ENCODE results near the gene ESRRA. TPM values are rescaled to one million over a fixed set of nuclear protein-coding genes. Genes with fewer than 3 reads are reported as not detected.

Gene ESRRA
- total RNA-seq, 4 donors from 2014 or later = 151 to 460 (median 341) TPM

GRCh38 chr11:64275841-64276240 lies 29.5 kb upstream of the ESRRA start:
- no peak for DNase-seq
- H3K4me3 ChIP-seq = no peak overlapping the region
- no peak overlapping the region for H3K27ac ChIP-seq
- H3K9me3 ChIP-seq = no peaks in the 10 kb centered on the region
- no peaks in the 10 kb centered on the region for H3K27me3 ChIP-seq
- peaks cover 0 to 5% (median 0%) of the 10 kb centered on the region in 3 donors for H3K36me3 ChIP-seq
- H3K4me1 ChIP-seq = peaks cover 0 to 15% (median 0%) of the 10 kb centered on the region in 4 donors
- TF ChIP-seq CTCF (IDR thresholded peaks at IDR 0.05) (no peak), POLR2A (IDR thresholded peaks at IDR 0.05) (no peak)

GRCh38 chr11:64276653-64277431 lies 28.5 kb upstream of the ESRRA start:
- Histone ChIP-seq H3K9me3 (no peaks in the 10 kb centered on the region), H3K27ac (no peak overlapping the region), H3K36me3 (peaks cover 0 to 10% (median 0%) of the 10 kb centered on the region in 3 donors), H3K4me1 (peaks cover 0 to 12% (median 0%) of the 10 kb centered on the region in 4 donors), H3K4me3 (no peak overlapping the region), H3K27me3 (no peaks in the 10 kb centered on the region)
- TF ChIP-seq POLR2A (IDR thresholded peaks at IDR 0.05) (no peak), CTCF (IDR thresholded peaks at IDR 0.05) (no peak)
- no peak for DNase-seq

- H3K27ac ChIP-seq = no peak overlapping the region
- TF ChIP-seq CTCF (IDR thresholded peaks at IDR 0.05) (no peak), POLR2A (IDR thresholded peaks at IDR 0.05) (no peak)
- H3K4me3 ChIP-seq = no peak overlapping the region
- H3K36me3 ChIP-seq = peaks cover 0 to 13% (median 0%) of the 10 kb centered on the region in 3 donors
- no peaks in the 10 kb centered on the region for H3K9me3 ChIP-seq
- peaks cover 0 to 9% (median 3%) of the 10 kb centered on the region in 4 donors for H3K4me1 ChIP-seq
- H3K27me3 ChIP-seq = no peaks in the 10 kb centered on the region
- DNase-seq = no peak
Observed at GRCh38 chr11:64278576-64279190, 26.6 kb upstream of the ESRRA start.

- Histone ChIP-seq H3K9me3 (no peaks in the 10 kb centered on the region), H3K4me3 (no peak overlapping the region), H3K36me3 (peaks cover 0 to 13% (median 0%) of the 10 kb centered on the region in 3 donors), H3K4me1 (peaks cover 3 to 25% (median 12%) of the 10 kb centered on the region in 4 donors), H3K27ac (no peak overlapping the region), H3K27me3 (no peaks in the 10 kb centered on the region)
- DNase-seq = no peak
- TF ChIP-seq CTCF (IDR thresholded peaks at IDR 0.05) = no peak
- no peak for TF ChIP-seq POLR2A (IDR thresholded peaks at IDR 0.05)
Observed at GRCh38 chr11:64281957-64282770, 23.2 kb upstream of the ESRRA start.

- Histone ChIP-seq H3K4me1 (peaks cover 3 to 25% (median 12%) of the 10 kb centered on the region in 4 donors), H3K36me3 (peaks cover 0 to 13% (median 0%) of the 10 kb centered on the region in 3 donors), H3K9me3 (no peaks in the 10 kb centered on the region), H3K27me3 (no peaks in the 10 kb centered on the region), H3K27ac (no peak overlapping the region), H3K4me3 (peak overlapping the region in 1 of 4 donors; percentile 71)
- no peak for DNase-seq
- TF ChIP-seq POLR2A (IDR thresholded peaks at IDR 0.05) = no peak
- TF ChIP-seq CTCF (IDR thresholded peaks at IDR 0.05) = no peak
Observed at GRCh38 chr11:64283092-64283491, 22.2 kb upstream of the ESRRA start.

Data from Peyer's patch (tissue), 4 donors.